SK-N-MC (cell line): ENCODE data around the gene CSRP3.

Experiments
- DNase-seq: peaks from one replicate; pipeline ENCODE4 v3.0.0-alpha.2; 2011; ENCODE audit warnings: low read depth, low spot score
- H3K27ac ChIP-seq: fragments of 200-600 bp; sonication (generic); 2 replicates; pipeline ENCODE4 v1.5.1; 2016; ENCODE audit warnings: mixed run types
- H3K36me3 ChIP-seq: fragments of 200-600 bp; sonication (generic); 2 replicates; pipeline ENCODE4 v1.6.1; 2017; ENCODE audit warnings: antibody characterized with exemption, low read length, mixed read lengths; ENCODE audit not compliant: insufficient read depth
- H3K4me3 ChIP-seq: fragments of 200-600 bp; sonication (generic); 2 replicates; pipeline ENCODE4 v1.5.1; 2016
- H3K9ac ChIP-seq: fragments of 200-600 bp; sonication (generic); 2 replicates; pipeline ENCODE4 v1.8.0; 2017; ENCODE audit warnings: mixed run types, mixed read lengths; ENCODE audit not compliant: insufficient read length
- H3K9me3 ChIP-seq: fragments of 200-600 bp; sonication (generic); 2 replicates; pipeline ENCODE4 v1.6.1; 2017; ENCODE audit warnings: low read depth, mild to moderate bottlenecking, antibody characterized with exemption, low read length, moderate library complexity, mixed read lengths
- EZH2 ChIP-seq: fragments of 200-600 bp; sonication (generic); IDR thresholded peaks from one replicate; pipeline ENCODE4 v1.6.1; 2017; ENCODE audit warnings: antibody characterized with exemption
- FOXP2 ChIP-seq: optimal IDR thresholded peaks from 2 replicates; pipeline ENCODE3; 2011; ENCODE audit warnings: mild to moderate bottlenecking, moderate library complexity; ENCODE audit not compliant: insufficient read depth; ENCODE audit errors: extremely low read length, control extremely low read depth
- POLR2AphosphoS5 ChIP-seq: IDR thresholded peaks from 2 replicates; pipeline ENCODE4 v1.6.1; 2012; ENCODE audit warnings: mild to moderate bottlenecking, low read depth, low read length, borderline replicate concordance

CSRP3 gene

GRCh38 chr11:19216709-19217374 lies 15.1 kb upstream of the CSRP3 start:
- H3K9me3 ChIP-seq = no peaks in the 10 kb centered on the region
- no peak overlapping the region for H3K9ac ChIP-seq
- DNase-seq = no peak
- no peaks in the 10 kb centered on the region for H3K36me3 ChIP-seq
- TF ChIP-seq POLR2AphosphoS5 (no peak), EZH2 (no peak), FOXP2 (no peak)
- no peak overlapping the region for H3K27ac ChIP-seq
- H3K4me3 ChIP-seq = no peak overlapping the region

- H3K27ac ChIP-seq = no peak overlapping the region
- TF ChIP-seq EZH2 = no peak
- TF ChIP-seq POLR2AphosphoS5 = no peak
- no peak for TF ChIP-seq FOXP2
Observed at GRCh38 chr11:19216021-19216420, 14.2 kb upstream of the CSRP3 start.

GRCh38 chr11:19209617-19210370 lies 8.0 kb upstream of the CSRP3 start:
- Histone ChIP-seq H3K4me3 (no peak overlapping the region), H3K9me3 (no peaks in the 10 kb centered on the region), H3K27ac (no peak overlapping the region), H3K9ac (no peak overlapping the region), H3K36me3 (no peaks in the 10 kb centered on the region)
- DNase-seq = no peak
- TF ChIP-seq EZH2 (no peak), FOXP2 (no peak), POLR2AphosphoS5 (no peak)

More at GRCh38 chr11:19216021-19216420, 14.2 kb upstream of the CSRP3 start:
- H3K9me3 ChIP-seq = no peaks in the 10 kb centered on the region
- no peak for DNase-seq
- H3K9ac ChIP-seq = no peak overlapping the region
- H3K4me3 ChIP-seq = no peak overlapping the region
- H3K36me3 ChIP-seq = no peaks in the 10 kb centered on the region

GRCh38 chr11:19208959-19209546 lies 7.3 kb upstream of the CSRP3 start:
- H3K36me3 ChIP-seq = no peaks in the 10 kb centered on the region
- DNase-seq = no peak
- no peak overlapping the region for H3K27ac ChIP-seq
- H3K4me3 ChIP-seq = no peak overlapping the region
- no peaks in the 10 kb centered on the region for H3K9me3 ChIP-seq
- no peak for TF ChIP-seq EZH2
- TF ChIP-seq FOXP2 = no peak
- no peak for TF ChIP-seq POLR2AphosphoS5
- no peak overlapping the region for H3K9ac ChIP-seq

GRCh38 chr11:19208181-19208580 lies 6.4 kb upstream of the CSRP3 start:
- no peak for DNase-seq
- no peak for TF ChIP-seq POLR2AphosphoS5
- TF ChIP-seq FOXP2 = no peak
- no peak for TF ChIP-seq EZH2
- Histone ChIP-seq H3K27ac (no peak overlapping the region), H3K36me3 (no peaks in the 10 kb centered on the region), H3K4me3 (no peak overlapping the region), H3K9ac (no peak overlapping the region), H3K9me3 (no peaks in the 10 kb centered on the region)

- no peak overlapping the region for H3K27ac ChIP-seq
- DNase-seq = no peak
- TF ChIP-seq POLR2AphosphoS5 (no peak), FOXP2 (no peak), EZH2 (no peak)
Observed at GRCh38 chr11:19204836-19205235, 3.1 kb upstream of the CSRP3 start.

GRCh38 chr11:19200410-19201201 lies 1.2 kb downstream of the CSRP3 start:
- TF ChIP-seq POLR2AphosphoS5 (no peak), FOXP2 (no peak)
- Histone ChIP-seq H3K4me3 (no peak overlapping the region), H3K36me3 (no peaks in the 10 kb centered on the region), H3K27ac (no peak overlapping the region), H3K9me3 (no peaks in the 10 kb centered on the region), H3K9ac (no peak overlapping the region)
- DNase-seq = no peak

More at GRCh38 chr11:19204836-19205235, 3.1 kb upstream of the CSRP3 start:
- Histone ChIP-seq H3K4me3 (no peak overlapping the region), H3K36me3 (no peaks in the 10 kb centered on the region), H3K9me3 (no peaks in the 10 kb centered on the region), H3K9ac (no peak overlapping the region)

- DNase-seq = no peak
- TF ChIP-seq FOXP2 (no peak), EZH2 (no peak), POLR2AphosphoS5 (no peak)
- 0 out of 2 replicates have a peak overlapping the region, but pooled peaks have one; percentile 0 for H3K4me3 ChIP-seq
- no peaks in the 10 kb centered on the region for H3K9me3 ChIP-seq
- no peak overlapping the region for H3K27ac ChIP-seq
- no peaks in the 10 kb centered on the region for H3K36me3 ChIP-seq
- no peak overlapping the region for H3K9ac ChIP-seq
Observed at GRCh38 chr11:19199771-19200170, 2.0 kb downstream of the CSRP3 start.
